NCI-H526 treated with DMSO at 0.1 percent for 48 hours (cell line): ENCODE data around the gene ACER3.
"Not testable (repeated sequence)": the region's sequence is repeated elsewhere in the genome, so short reads cannot be mapped to it uniquely, and the experiment has no call there.

Experiments used
- DNase-seq: peaks from one replicate; lab custom pipeline; 2025; lab: John Stamatoyannopoulos, UW

ACER3 gene

GRCh38 chr11:77038029-77038824 lies 177.5 kb downstream of the ACER3 start:
- no peak for DNase-seq

DNA sequence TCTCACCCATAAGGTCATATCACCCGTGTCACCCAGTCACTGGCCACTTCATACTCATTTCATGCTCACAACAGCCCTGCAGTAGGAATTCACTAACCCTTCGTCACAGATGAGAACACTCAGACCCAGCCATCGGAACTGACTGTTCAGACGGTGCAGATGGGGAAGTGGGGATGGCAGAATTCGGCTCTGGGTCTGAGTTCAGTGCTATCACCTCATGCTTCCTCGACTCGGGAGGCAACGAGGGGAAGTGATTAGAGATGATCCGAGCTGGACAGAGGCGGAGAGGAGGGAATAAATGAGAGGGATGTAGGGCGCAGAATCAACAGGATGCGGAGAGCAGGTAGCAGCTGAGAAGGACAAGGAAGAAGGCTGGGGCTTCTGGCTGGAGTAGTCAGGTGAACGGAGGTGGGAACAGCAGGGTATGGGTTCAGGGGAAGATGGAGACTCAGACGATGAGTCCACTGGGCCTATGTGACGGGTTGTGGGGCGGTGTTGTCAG lies 178.2 kb downstream of the ACER3 start:
- no peak for DNase-seq

GRCh38 chr11:77039491-77040400 lies 179.0 kb downstream of the ACER3 start:
- DNase-seq, result no peak

DNA sequence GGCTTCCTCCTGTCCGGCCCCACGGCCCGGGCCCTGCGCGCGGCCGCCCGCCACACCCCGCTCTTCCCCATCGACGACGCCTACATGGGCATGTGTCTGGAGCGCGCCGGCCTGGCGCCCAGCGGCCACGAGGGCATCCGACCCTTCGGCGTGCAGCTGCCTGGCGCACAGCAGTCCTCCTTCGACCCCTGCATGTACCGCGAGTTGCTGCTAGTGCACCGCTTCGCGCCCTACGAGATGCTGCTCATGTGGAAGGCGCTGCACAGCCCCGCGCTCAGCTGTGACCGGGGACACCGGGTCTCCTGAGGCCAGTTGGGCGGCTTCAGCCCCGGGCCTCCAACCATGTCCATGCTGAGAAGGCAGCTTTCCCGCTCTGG lies 179.7 kb downstream of the ACER3 start:
- DNase-seq, result no peak

DNA sequence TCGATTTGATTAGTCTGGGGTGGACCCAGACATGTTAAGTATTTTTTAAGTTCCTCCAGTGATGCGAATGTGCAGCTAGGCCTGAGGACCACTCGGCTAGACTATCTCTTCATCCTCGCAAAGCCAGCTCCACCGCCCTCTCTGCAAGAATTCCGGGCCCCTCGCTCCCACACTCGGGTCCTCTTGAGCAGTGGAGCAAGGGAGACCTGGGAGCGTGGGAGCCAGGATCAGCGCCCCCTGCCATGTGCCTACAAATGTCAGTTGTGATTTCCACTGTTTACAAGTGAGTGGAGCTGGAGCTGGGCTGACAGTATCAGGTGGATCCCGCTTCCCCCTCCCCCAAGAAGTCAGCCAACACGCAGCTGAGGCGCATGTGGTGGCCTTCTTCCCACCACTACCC lies 180.2 kb downstream of the ACER3 start:
- DNase-seq, result no peak

GRCh38 chr11:77042111-77042726 lies 181.5 kb downstream of the ACER3 start:
- DNase-seq, result no peak

- no peak for DNase-seq
Measured at GRCh38 chr11:77044356-77044755, 183.6 kb downstream of the ACER3 start.

GRCh38 chr11:77044886-77045285 lies 184.2 kb downstream of the ACER3 start:
- no peak for DNase-seq

GRCh38 chr11:77046060-77046501 lies 185.4 kb downstream of the ACER3 start:
- peak; percentile 26 for DNase-seq

- DNase-seq, result peak; percentile 90
Measured at GRCh38 chr11:77047007-77047927, 186.5 kb downstream of the ACER3 start.

DNA sequence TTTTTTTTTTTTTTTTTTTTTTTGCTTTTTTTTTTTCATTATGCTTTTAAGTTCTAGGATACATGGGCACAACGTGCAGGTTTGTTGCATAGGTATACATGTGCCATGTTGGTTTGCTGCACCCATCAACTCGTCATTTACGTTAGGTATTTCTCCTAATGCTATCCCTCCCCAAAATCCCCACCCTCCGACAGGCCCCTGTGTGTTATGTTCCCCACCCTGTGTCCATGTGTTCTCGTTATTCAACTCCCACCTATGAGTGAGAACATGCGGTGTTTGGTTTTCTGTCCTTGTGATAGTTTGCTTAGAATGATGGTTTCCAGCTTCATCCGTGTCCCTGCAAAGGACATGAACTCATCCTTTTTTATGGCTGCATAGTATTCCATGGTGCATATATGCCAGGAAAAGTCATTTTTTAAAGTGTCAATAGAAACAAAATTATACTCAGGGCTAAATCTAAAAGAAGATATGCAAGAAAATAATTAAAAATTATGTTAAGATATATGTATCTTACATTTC lies 187.3 kb downstream of the ACER3 start:
- not testable (repeated sequence) for DNase-seq

GRCh38 chr11:77049026-77049425 lies 188.3 kb downstream of the ACER3 start:
- DNase-seq, result no peak

GRCh38 chr11:77051511-77051910 lies 190.8 kb downstream of the ACER3 start:
- DNase-seq, result no peak

DNA sequence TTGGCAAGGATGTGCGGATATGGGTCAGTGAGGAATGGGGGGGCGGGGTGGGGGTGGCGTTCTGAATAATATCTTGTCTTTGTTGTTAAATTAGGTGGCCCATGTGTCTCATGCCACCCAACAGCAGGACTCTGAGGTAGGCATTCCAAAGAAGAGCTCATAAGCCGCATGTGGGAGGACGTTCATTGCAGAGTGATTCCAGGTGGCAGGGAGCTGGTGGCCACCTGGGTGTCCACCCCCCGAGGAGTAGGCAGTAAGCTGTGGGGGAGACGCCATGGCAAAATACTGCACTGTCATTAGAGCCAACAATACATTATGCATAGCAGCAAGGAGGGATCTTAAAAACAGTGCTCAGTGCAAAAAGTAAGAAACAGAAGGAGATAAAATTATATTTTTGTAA lies 191.8 kb downstream of the ACER3 start:
- DNase-seq, result no peak

DNA sequence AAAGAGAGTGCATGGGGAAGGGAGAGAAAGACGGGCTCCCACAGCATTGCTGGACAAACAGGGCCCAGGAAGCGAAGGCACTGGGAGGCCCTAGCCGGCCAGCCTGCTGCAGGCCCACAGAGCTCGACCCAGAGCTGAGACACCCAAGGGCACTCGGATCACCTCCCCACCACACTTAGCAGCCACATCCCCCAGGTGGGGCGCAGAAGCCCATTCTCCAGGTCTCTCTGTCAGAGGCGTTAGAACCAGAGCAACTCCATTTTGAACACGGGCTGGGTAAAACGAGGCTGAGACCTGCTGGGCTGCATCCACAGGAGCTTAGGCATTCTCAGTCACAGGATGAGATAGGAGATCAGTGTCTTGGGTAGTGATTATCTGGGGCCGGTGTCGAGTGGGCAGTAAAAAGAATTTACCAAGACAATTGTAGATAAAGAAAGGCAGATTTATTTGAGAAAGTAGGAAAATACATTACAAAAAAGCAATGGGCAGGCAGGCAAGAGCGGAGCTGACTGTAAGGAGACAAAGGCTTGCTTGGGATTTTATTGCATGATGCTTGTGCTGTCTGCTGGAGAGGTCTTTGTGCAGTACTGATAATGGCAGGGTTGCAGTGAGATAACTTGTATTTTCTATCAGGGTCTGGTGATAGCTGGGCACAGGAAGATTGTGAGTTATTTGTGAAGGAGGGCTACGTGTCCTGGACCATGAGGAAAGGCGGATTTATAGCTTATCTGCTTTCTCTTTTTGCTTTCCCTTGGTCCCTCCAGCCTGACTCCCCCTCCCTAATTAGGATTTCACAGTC lies 192.7 kb downstream of the ACER3 start:
- DNase-seq, result no peak

GRCh38 chr11:77054084-77054483 lies 193.4 kb downstream of the ACER3 start:
- DNase-seq, result no peak

DNA sequence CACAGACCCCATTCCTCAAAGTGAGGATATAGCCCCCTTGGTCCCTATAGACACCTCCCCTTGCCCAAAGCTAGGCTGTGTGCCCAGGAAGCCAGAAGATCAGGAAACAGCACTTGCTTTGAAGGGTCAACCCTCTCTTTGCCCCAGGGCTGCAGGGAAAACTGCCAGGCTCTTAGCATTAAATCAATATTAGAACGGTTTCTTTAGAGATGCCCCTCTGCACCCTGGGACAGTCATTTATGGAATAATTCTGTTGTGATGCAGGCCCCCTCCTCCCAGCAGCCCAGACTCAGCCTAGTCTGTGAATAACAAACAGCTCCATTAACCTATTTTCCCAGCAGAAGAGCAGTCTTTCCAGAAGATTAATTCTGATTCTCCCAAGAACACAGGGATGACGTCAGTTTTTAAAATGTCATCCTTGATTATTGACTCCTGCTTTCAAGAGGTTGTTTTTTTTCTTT lies 194.4 kb downstream of the ACER3 start:
- DNase-seq, result no peak

DNA sequence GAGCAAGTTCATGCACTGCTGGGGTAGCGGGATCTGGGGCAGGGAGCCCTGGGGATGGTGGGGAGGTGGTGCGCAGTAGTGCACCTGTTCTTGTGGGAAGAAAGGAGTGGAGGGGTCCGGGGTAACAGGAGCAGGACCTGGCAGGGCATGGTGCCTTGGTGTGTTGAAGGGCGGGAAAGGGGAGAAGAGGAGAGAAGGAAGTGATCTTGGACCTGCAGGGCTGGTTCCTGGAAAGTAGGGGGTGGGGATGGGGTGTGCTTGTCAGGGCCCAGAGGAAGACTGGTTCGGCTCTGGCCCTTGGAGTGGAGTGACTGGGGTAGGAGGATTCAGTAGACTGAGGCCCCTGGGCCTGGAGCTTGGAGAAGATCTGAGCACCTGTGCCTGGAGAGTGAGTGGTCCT lies 195.2 kb downstream of the ACER3 start:
- DNase-seq, result no peak

- DNase-seq, result no peak
Measured at GRCh38 chr11:77056814-77057402, 196.2 kb downstream of the ACER3 start.
